Activated CD8-positive, alpha-beta memory T cell treated with anti-CD3 and anti-CD28 coated beads, Interleukin-2, amount 50 U/mL, for 24 hours (primary cell): ENCODE measurements around the gene HSDL2.
"Not testable (repeated sequence)": the region's sequence is repeated elsewhere in the genome, so short reads cannot be mapped to it uniquely, and the experiment has no call there.

Source experiments
- DNase-seq: peaks from one replicate; pipeline ENCODE4 v3.0.0-alpha.2; 2020; ENCODE audit errors: extremely low read depth

HSDL2 gene

DNA sequence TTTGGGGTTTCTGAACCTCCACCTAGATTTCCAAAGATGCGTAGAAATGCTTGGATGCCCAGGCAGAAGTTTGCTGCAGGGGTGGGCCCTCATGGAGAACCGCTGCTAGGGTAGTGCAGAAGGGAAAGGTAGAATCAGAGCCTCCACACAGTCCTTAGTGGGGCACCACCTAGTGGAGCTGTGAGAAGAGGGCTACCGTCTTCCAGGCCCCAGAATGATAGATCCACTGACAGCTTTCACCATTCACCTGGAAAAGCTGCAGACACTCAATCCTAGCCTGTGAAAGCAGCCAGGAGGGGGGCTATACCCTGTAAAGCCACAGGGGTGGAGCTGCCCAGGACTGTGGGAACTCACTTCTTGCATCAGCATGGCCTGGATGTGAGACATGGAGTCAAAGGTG lies 13.3 kb upstream of the HSDL2 start:
- no peak for DNase-seq

- DNase-seq: no peak
Measured at GRCh38 chr9:112367465-112367864, 12.4 kb upstream of the HSDL2 start.

DNA sequence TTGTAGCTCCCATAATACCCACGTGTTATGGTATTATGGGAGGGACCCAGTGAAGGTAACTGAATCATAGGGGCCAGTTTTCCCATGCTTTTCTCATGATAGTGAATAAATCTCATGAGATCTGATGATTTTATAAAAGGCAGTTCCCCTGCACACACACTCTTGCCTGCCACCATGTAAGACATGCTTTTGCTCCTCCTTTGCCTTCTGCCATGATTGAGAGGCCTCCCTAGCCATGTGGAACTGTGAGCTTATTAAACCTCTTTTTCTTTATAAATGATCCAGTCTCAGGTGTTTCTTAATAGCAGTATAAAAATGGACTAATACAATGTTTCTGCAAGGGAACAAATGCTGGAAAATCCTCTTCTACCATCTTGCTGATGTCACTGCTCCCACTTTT lies 10.1 kb upstream of the HSDL2 start:
- no peak for DNase-seq

DNA sequence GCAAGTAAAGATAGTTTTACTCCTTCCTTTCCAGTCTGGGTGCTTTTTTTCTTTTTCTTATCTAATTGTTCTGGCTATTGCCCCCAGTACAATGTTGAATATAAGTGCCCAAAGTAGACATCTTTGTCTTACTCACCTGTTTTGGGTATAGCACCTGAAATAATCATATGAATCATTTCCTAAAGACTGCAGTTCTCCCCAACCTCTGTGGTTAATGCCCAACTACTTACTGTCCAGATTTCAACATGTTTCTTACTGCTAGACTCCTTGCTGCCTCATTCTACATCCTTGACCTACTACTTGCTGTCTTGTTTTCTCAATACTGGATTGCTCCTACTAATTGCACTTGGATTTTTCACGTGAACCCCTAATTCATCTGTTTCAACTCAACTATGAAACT lies 8.8 kb upstream of the HSDL2 start:
- DNase-seq: no peak

- not testable (repeated sequence) for DNase-seq
Measured at GRCh38 chr9:112373666-112374065, 6.2 kb upstream of the HSDL2 start.

DNA sequence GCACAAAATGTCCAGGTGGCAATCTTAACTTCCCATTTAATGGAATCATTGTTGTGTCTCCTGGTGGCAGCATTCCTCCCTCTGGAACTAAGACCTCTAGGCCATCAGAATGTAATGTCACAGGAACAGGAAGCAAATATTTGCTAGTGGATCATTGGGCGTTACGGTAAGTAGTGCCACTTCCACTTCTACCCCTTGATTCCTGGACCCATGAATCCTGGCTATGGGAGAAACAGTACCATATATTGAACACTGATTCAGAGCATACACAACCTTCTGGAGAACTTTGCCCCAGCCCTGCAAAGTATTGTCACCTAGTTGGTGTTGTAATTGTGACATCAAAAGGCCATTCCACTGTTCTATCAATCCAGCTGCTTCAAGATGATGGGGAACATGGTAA lies 5.7 kb upstream of the HSDL2 start:
- not testable (repeated sequence) for DNase-seq

DNA sequence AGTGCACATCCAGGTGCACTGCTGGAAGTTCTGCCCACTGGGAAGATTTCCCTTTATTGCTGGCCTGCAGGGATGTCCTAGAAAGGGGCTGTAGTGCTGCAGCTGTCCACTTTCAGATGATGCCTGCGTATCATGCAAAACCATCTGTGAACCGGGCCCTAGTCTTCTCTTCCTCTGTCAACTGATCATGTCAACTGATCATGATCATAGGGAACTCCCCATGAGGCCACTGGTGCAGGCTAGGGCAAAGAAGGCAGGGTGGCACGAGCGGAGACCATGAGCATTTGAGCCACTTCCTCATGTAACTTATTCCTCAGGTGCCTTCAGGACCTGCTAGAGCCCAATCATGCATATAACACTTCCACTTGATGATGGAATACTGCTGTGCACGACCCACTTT lies 4.5 kb upstream of the HSDL2 start:
- no peak for DNase-seq

DNA sequence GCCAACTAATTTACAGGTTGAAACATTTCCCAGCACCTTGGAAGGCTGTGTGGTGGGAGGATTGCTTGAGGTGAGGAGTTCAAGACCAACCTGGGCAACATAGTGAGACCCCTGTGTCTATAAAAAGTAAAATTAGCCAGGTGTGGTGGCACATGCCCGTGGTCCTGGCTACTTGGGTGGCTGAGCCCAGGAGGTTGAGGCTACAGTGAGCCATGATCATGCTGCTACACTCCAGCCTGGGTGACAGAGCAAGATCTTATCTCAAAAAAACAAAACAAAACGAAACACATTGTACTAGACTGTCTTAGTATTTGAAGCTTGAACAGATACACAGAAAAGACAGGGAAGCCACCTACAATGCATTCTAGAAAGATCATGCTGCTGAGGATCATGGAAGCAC lies 2.8 kb upstream of the HSDL2 start:
- no peak for DNase-seq

DNA sequence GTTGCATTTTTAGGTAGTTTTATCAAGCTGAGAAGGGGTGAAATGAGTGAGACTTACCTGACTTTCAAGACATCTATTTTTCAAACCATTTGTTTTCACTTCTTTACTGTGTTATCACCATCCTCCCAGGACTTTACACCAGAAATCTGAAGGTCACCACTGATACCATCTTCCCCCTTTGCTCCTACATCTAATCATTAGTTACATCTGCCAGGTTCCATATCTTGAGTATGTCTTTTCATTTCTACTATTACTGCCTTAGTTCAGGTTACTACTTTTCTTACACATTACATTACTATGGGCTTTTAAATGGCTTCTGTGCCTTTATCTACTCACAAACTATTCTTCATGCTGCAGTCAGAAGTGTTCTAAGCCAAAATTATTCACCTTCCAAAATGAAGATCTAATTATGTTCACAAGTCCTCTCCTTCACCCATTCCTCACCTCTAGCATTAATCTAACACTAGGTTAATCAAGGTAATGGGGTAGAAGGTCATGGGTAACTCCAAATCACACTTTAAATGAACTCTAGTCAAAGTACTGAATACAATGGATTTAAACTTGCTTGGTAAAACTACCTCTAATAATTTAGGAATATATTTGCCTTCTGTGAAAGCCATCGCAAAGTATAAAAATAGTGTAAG lies 2.1 kb upstream of the HSDL2 start:
- DNase-seq: no peak

DNA sequence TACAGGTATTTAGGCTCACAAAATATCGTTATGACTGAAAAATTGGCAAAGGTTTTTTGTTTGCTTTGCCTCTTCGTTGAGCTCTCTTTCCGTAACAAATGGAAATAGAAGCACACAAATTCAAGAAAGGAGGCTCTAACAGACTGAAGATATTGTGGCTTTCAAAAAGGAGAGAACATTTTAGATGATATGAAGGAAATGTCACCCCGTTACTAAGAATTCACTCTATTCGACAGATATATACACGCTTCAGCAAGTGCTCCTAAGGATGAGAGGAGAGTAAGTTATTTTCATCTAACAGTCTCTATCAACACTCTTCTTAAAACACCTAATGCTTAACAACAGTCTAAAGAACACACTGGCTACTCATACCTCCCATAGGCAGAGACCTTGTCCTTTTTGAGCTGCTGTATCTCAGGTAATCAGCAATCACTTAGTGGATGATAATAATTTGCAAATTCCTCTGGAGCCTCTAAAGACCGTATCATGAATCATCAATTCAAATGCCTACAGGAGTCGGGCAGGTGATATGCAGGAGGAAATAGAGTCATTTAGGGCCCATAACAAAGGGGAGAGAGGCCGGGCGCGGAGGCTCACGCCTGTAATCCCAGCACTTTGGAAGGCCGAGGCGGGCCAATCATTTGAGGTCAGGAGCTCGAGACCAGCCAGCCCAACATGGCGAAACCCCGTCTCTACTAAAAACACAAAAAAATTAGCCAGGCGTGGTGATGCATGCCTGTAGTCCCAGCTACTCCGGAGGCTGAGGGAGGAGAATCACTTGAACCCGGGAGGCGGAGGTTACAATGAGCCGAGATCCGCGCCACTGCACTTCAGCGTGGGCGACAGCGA lies 1.4 kb upstream of the HSDL2 start:
- DNase-seq: no peak

- DNase-seq: peak; percentile 98
Measured at GRCh38 chr9:112379177-112380101, 469 bp upstream of the HSDL2 start.

DNA sequence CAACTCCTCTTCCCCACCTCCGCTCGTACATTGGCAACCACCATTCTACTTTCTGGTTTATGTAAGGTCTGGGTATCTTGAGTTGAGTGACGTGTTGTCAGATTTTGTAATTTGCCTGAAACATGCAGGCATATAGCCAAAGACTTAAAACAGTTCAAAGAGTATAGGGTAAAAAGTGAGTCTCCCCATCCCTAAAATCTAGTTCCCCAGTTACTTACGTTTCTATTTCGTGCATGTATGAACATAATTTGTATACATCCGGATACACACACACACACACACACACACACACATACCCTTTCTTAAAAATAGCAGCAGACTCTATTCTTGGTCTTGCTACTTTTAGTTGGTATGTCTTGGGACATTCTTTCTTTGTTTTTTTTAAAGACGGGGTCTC lies 915 bp downstream of the HSDL2 start:
- DNase-seq: no peak

DNA sequence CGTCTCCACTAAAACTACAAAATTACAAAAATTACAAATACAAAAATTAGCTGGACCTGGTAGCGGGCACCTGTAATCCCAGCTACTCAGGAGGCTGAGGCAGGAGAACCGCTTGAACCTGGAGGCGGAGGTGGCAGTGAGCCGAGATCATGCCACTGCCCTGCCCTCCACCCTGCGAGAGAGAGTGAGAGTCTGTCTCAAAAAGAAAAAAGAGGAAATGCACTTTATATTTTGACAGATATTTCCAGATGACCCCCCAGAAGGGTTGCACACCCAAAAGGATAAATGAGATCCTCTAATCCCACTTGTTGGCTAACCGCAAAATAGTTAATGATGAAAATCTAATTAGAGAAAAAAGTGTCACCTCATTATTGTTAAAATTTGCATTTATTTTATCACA lies 2.2 kb downstream of the HSDL2 start:
- DNase-seq: no peak

DNA sequence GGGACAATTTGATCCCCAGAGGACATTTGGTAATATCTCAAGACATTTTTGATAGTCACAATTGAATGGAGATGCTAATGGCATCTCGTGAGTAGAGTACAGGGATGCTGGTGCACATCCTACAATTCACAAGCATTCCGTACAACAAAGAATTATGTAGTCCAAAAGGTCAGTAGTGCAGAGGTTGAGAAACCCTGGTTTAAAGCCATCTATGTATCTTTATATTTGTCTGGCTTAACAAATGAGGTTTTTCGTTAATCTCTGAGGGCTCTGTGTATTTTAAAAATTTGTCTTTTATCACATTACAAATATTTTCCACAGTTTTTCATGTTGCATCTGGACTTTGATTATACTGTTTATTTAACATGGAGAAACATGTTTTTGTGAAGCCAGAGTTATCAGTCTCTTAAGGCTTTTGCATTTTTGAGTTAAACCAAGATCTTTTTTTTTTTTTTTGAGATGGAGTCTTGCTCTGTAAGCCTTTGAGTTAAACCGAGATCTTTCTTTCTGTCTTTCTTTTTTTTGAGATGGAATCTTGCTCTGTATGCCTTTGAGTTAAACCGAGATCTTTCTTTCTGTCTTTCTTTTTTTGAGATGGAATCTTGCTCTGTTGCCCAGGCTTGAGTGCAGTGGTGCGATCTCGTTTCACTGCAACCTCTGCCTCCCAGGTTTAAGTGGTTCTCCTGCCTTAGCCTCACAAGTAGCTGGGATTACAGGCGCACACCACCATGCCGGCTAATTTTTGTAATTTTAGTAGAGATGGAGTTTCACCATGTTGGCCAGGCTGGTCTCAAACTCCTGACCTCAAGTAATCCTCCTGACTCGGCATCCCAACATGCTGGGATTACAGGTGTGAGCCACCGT lies 2.8 kb downstream of the HSDL2 start:
- DNase-seq: no peak

DNA sequence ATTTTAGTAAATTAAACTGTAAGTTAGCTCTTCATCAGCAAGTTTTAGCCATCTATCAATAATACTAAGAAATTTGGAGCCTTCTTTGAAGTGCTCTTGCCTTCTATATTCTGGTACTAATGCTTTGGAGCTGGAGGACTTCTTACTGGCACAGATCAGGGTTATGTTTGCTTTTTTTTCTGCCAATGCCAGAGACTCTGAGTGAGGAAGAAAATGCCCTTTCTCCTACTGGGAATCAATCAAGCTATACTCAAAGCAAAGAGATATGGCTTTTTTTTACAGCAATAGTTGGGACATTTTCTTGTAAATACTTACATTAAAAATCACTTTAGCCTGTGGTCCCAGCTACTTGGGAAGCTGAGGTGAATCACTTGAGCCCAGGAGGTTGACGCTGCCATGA lies 4.3 kb downstream of the HSDL2 start:
- DNase-seq: no peak

GRCh38 chr9:112384690-112385089 lies 4.8 kb downstream of the HSDL2 start:
- no peak for DNase-seq

- no peak for DNase-seq
Measured at GRCh38 chr9:112387115-112387514, 7.2 kb downstream of the HSDL2 start.

GRCh38 chr9:112389897-112390296 lies 10.0 kb downstream of the HSDL2 start:
- DNase-seq: not testable (repeated sequence)

GRCh38 chr9:112391936-112392560 lies 12.1 kb downstream of the HSDL2 start:
- not testable (repeated sequence) for DNase-seq

DNA sequence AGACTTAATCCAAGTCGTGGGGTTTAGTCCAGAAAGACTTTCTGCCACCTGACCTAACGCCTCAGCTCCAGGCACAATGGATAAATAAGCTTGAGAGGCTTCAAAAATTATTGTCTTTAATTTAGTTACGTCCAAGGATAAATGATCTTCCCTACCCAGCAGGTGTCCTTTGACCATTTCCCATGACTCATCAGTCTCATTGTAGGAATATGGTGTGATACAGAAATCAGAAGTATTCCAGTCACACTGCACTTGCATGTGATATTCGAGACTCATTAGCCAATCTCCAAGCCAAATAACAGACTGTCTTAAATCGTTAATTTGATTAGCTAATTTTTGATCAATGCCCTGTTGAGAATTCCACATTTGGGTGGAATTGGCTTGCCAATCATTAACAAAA lies 13.2 kb downstream of the HSDL2 start:
- DNase-seq: not testable (repeated sequence)

DNA sequence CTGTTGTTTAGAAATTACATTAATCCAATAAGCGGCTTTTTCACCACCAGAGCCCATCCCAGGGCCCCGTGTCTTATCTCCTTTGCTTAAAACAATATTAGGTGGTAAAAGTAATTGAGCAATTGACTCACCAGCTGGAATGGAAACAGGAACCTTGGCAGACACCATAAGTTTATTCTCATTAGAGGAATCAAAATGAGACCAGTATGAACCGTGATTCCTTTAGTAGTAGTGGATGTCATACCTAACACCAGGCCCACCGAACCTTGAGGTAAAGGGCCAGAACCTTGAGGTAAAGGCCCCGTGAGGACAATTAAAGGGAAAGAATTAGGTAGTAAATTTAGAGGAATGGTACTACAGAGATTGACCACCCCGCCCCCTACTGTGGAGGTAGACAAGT lies 16.5 kb downstream of the HSDL2 start:
- no peak for DNase-seq
